HG03432 (cell line): ENCODE measurements around the gene NR1D2.
"Not testable (repeated sequence)": the region's sequence is repeated elsewhere in the genome, so short reads cannot be mapped to it uniquely, and the experiment has no call there.

Experiments used
- ATAC-seq: cut with Tn5 transposase; IDR thresholded peaks from one replicate; pipeline ENCODE4 v1.9.1; 2021; ENCODE audit warnings: mild to moderate bottlenecking, moderate library complexity; ENCODE audit not compliant: unreplicated experiment

The NR1D2 gene

GRCh38 chr3:23944861-23945662 lies at the start of gene NR1D2:
Gene NR1D2, plus strand, starts transcription at chr3:23945286. Its CDS starts 293 bp downstream, at chr3:23945579.
- ATAC-seq, result peak; percentile 67

- no peak for ATAC-seq
Observed at GRCh38 chr3:23900744-23901143, 44.3 kb upstream of the NR1D2 start.

GRCh38 chr3:23904545-23904944 lies 40.5 kb upstream of the NR1D2 start:
- no peak for ATAC-seq

- no peak for ATAC-seq
Observed at GRCh38 chr3:23909341-23909740, 35.7 kb upstream of the NR1D2 start.

- ATAC-seq, result no peak
Observed at GRCh38 chr3:23911397-23911796, 33.7 kb upstream of the NR1D2 start.

- ATAC-seq, result not testable (repeated sequence)
Observed at GRCh38 chr3:23912335-23912734, 32.8 kb upstream of the NR1D2 start.

GRCh38 chr3:23913182-23913581 lies 31.9 kb upstream of the NR1D2 start:
- no peak for ATAC-seq

- ATAC-seq, result peak; percentile 6
Observed at GRCh38 chr3:23913873-23914743, 31.0 kb upstream of the NR1D2 start.

- no peak for ATAC-seq
Observed at GRCh38 chr3:23915537-23916108, 29.5 kb upstream of the NR1D2 start.

- peak; percentile 53 for ATAC-seq
Observed at GRCh38 chr3:23916152-23916885, 28.8 kb upstream of the NR1D2 start.

GRCh38 chr3:23916886-23917678 lies 28.0 kb upstream of the NR1D2 start, which contains the start of the genes NKIRAS1 and RPL15:
Gene NKIRAS1, minus strand, starts transcription at chr3:23916990. Its CDS starts 6,086 bp downstream, at chr3:23910904.
Gene RPL15, plus strand, starts transcription at chr3:23917132. Its CDS starts 728 bp downstream, at chr3:23917860.
- peak; percentile 94 for ATAC-seq

- ATAC-seq, result not testable (repeated sequence)
Observed at GRCh38 chr3:23917679-23918303, 27.3 kb upstream of the NR1D2 start.

GRCh38 chr3:23918331-23918730 lies 26.8 kb upstream of the NR1D2 start:
- not testable (repeated sequence) for ATAC-seq

GRCh38 chr3:23919628-23920027 lies 25.5 kb upstream of the NR1D2 start:
- no peak for ATAC-seq

- ATAC-seq, result no peak
Observed at GRCh38 chr3:23920151-23920655, 24.9 kb upstream of the NR1D2 start.

GRCh38 chr3:23921052-23921511 lies 24.0 kb upstream of the NR1D2 start:
- no peak for ATAC-seq

GRCh38 chr3:23923786-23924185 lies 21.3 kb upstream of the NR1D2 start:
- ATAC-seq, result no peak

GRCh38 chr3:23926246-23926645 lies 18.8 kb upstream of the NR1D2 start:
- no peak for ATAC-seq

GRCh38 chr3:23926736-23927135 lies 18.4 kb upstream of the NR1D2 start:
- no peak for ATAC-seq
